Adrenal gland (tissue), 12 donors: Measurements from ENCODE around the gene DOCK3. TPM values are rescaled to one million over a fixed set of nuclear protein-coding genes. Genes with fewer than 3 reads are reported as not detected.

ENCODE experiments used
- DNase-seq, 7 donors: peaks; one replicate each; pipeline ENCODE4 v3.0.0-alpha.2; 2019 to 2020
- H3K27ac ChIP-seq, 5 donors: fragments of 200-600 bp; sonication (generic) in 4 of 5; 1 replicate in 3 of 5; 2 replicates in 2 of 5; pipeline versions ENCODE4 v1.5.1 to v1.8.0; 2016 to 2020; ENCODE audit warnings: mild to moderate bottlenecking in 1 of 5
- H3K27me3 ChIP-seq: fragments of 200-600 bp; 2 replicates; pipeline ENCODE4 v1.8.0; 2021
- H3K36me3 ChIP-seq, 2 donors: fragments of 200-600 bp; replicated peaks in 1 of 2; 1 replicate in 1 of 2; 2 replicates in 1 of 2; pipeline versions ENCODE4 v1.5.1 to v1.8.0; 2018 to 2022
- H3K4me1 ChIP-seq, 2 donors: fragments of 200-600 bp; replicated peaks in 1 of 2; 1 replicate in 1 of 2; 2 replicates in 1 of 2; pipeline versions ENCODE4 v1.5.1 to v1.8.0; 2018 to 2021
- H3K4me3 ChIP-seq, 4 donors: fragments of 200-600 bp; sonication (generic) in 3 of 4; one replicate each; pipeline ENCODE4 v1.5.1; 2016 to 2018
- H3K9me3 ChIP-seq, 3 donors: fragments of 200-600 bp; sonication (generic) in 1 of 3; replicated peaks in 1 of 3; 1 replicate in 2 of 3; 2 replicates in 1 of 3; pipeline versions ENCODE4 v1.5.1 to v1.8.0; 2016 to 2021
- POLR2A ChIP-seq, 2 donors: fragments of 450-650 bp; IDR thresholded peaks; one replicate each; pipeline ENCODE4 v1.6.1; 2017; ENCODE audit warnings: antibody characterized with exemption in 2 of 2, mild to moderate bottlenecking in 2 of 2, moderate library complexity in 1 of 2
- WGBS, 4 donors: extraction: QIAGEN DNeasy Blood & Tissue Kit in 2 of 4; methylation state at CpG; one replicate each; pipeline versions ENCODE4 v1.1.5 to v1.1.7; 2013 to 2017; 5-methylcytosine and 5-hydroxymethylcytosine counted together
- intact Hi-C, 2 donors: fragments of 100-400 bp; cut with DNase I; formaldehyde crosslinking; loops; one replicate each; pipeline versions ENCODE4 v1.14.1 to v1.15.0; 2022 to 2023
- polyA plus RNA-seq, 3 donors: library from polyadenylated mRNA; stranded (reverse); fragments of 200-250 nt in 2 of 3; fragments of 350-450 nt in 1 of 3; fragmentation: Illumina TruSeq in 1 of 3; extraction: RNeasy Lipid Tissue Mini Kit (QIAGEN cat#74804) in 1 of 3; gene quantifications; one replicate each; pipeline ENCODE4 v1.2.3, GENCODE V29; 2013 to 2014
- total RNA-seq, 9 donors: library from RNA; depleted of rRNA in 4 of 9; stranded (reverse); fragments of >200 nt in 4 of 9; fragments of 120-200 nt in 1 of 9; fragmentation: NEBNext Ultra II Directional in 1 of 9; extraction: Animal tissue kit (Norgen Biotek cat#: 25700) in 1 of 9; gene quantifications; one replicate each; pipeline versions ENCODE4 v1.1.0 to v1.2.4, GENCODE V29; 2013 to 2023
- TF ChIP-seq, protein P1 (sequence below), 6 experiments: fragments of 450-650 bp in 4 of 6; fragments of 200-600 bp in 2 of 6; sonication (generic) in 1 of 6; IDR thresholded peaks; 1 replicate in 5 of 6; 2 replicates in 1 of 6; pipeline versions ENCODE4 v1.5.1 to v1.8.0; 2016 to 2021; ENCODE audit warnings: antibody characterized with exemption in 6 of 6, mild to moderate bottlenecking in 2 of 6, moderate library complexity in 1 of 6
- donor health status: healthy with polysubstance abuse.
- donor health status: Bipolar disorder and iron deficiency.
- donor health status: DM: yes; HTN: yes; CAD: no.
- donor health status: DM: no; HTN: no; CAD: no.
- donor health status: DM: no; HTN: no; CAD: no.
- donor health status: DM: yes; HTN: yes; CAD: no.

The DOCK3 gene
- total and polyA plus RNA-seq, 12 donors: 0.72 to 8.6 (median 2.9) TPM

GRCh38 chr3:50848308-50848707 lies 173.6 kb downstream of the DOCK3 start:
- H3K4me3 ChIP-seq: no peak overlapping the region
- H3K4me1 ChIP-seq: no peaks in the 10 kb centered on the region
- 94 to 99% (median 98%) methylated on average over 5 of the region's 5 CpGs for WGBS, 4 donors
- H3K27me3 ChIP-seq: no peaks in the 10 kb centered on the region
- H3K36me3 ChIP-seq: no peaks in the 10 kb centered on the region
- no peaks in the 10 kb centered on the region for H3K9me3 ChIP-seq
- TF ChIP-seq, protein P1, sequence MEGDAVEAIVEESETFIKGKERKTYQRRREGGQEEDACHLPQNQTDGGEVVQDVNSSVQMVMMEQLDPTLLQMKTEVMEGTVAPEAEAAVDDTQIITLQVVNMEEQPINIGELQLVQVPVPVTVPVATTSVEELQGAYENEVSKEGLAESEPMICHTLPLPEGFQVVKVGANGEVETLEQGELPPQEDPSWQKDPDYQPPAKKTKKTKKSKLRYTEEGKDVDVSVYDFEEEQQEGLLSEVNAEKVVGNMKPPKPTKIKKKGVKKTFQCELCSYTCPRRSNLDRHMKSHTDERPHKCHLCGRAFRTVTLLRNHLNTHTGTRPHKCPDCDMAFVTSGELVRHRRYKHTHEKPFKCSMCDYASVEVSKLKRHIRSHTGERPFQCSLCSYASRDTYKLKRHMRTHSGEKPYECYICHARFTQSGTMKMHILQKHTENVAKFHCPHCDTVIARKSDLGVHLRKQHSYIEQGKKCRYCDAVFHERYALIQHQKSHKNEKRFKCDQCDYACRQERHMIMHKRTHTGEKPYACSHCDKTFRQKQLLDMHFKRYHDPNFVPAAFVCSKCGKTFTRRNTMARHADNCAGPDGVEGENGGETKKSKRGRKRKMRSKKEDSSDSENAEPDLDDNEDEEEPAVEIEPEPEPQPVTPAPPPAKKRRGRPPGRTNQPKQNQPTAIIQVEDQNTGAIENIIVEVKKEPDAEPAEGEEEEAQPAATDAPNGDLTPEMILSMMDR (IDR thresholded peaks at IDR 0.05): no peak
- no peak for TF ChIP-seq POLR2A (IDR thresholded peaks at IDR 0.05)
- DNase-seq: no peak
- intact Hi-C loops: no loop called here
- no peak overlapping the region for H3K27ac ChIP-seq

DNA sequence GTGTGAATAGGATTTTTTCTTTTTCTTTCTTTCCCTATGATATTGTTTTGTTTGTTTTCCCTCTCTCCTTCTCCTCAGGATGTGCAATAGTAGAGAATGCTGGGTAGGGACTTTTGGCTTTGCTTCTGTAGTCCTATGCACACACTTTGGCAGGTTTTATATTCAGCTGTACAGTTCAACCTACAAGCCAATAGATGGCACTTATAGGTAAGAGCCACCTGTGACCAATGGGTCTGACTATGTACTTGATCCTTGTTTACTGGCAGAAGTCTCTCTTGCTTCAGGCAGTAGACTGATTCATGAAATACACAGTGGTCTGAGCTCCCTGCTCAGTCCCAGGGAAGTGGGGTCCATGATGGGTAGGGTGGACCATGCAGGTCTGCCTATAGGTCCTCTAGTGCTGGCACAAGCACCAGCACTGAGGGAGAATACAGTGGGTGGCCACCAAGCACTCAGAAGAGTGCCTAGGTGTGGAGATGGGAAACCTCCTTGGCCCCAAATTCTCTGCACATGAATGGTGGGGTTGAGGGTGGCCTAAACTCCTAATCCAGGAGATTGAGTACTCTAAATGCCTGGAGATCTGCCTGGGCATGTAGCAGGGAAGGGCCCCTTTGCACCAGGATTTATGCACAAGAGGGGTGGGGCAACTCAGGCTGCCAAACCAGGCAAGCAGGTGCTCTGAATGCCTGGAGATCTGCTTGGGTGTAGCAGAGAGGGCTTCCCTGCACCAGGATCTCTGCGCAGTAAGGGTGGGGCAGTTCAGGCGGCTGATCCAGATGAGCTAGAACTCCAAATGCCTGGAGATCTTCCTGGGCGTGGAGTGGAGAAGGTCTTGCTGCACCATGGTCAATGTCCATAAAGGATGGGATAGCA lies 176.1 kb downstream of the DOCK3 start:
- Histone ChIP-seq H3K4me3 (no peak overlapping the region), H3K27me3 (no peaks in the 10 kb centered on the region), H3K9me3 (peaks cover 0 to 4% (median 0%) of the 10 kb centered on the region in 3 donors), H3K36me3 (no peaks in the 10 kb centered on the region), H3K27ac (no peak overlapping the region), H3K4me1 (no peaks in the 10 kb centered on the region)
- TF ChIP-seq POLR2A (IDR thresholded peaks at IDR 0.05): no peak
- TF ChIP-seq, protein P1 (IDR thresholded peaks at IDR 0.05): no peak
- intact Hi-C loops: no loop called here
- WGBS, 4 donors: 71 to 100% (median 93%) methylated on average over 1 to 3 of the region's 3 CpGs
- no peak for DNase-seq

DNA sequence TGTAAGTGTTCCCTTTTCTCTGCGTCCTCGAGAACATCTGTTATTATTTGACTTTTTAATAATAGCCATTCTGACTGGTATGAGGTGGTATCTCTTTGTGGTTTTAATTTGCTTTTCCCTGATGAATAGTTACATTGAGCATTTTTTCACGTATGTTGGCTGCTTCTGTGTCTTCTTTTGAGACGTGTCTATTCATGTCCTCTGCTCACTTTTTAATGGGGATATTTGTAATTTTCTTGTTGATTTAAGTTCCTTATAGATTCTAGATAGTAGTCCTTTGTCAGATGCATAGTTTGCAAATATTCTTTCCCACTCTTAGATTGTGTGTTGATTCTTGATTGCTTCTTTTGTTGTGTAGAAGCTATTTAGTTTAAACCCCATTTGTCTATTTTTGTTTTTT lies 179.2 kb downstream of the DOCK3 start:
- intact Hi-C loops: no loop called here
- no peaks in the 10 kb centered on the region for H3K36me3 ChIP-seq
- no peaks in the 10 kb centered on the region for H3K4me1 ChIP-seq
- H3K27ac ChIP-seq: no peak overlapping the region
- H3K27me3 ChIP-seq: no peaks in the 10 kb centered on the region
- peaks cover 0 to 4% (median 0%) of the 10 kb centered on the region in 3 donors for H3K9me3 ChIP-seq
- no peak for DNase-seq
- H3K4me3 ChIP-seq: no peak overlapping the region
- TF ChIP-seq, protein P1 (IDR thresholded peaks at IDR 0.05): no peak
- no peak for TF ChIP-seq POLR2A (IDR thresholded peaks at IDR 0.05)
- WGBS, 4 donors: 81 to 88% (median 83%) methylated on average over 4 of the region's 4 CpGs

- H3K36me3 ChIP-seq: no peaks in the 10 kb centered on the region
- no peak for DNase-seq
- intact Hi-C loops: no loop called here
- TF ChIP-seq, protein P1 (IDR thresholded peaks at IDR 0.05): no peak
- TF ChIP-seq POLR2A (IDR thresholded peaks at IDR 0.05): no peak
- H3K4me1 ChIP-seq: no peaks in the 10 kb centered on the region
- H3K4me3 ChIP-seq: no peak overlapping the region
- 83 to 89% (median 87%) methylated on average over 3 of the region's 3 CpGs for WGBS, 4 donors
- no peaks in the 10 kb centered on the region for H3K27me3 ChIP-seq
- H3K27ac ChIP-seq: no peak overlapping the region
- H3K9me3 ChIP-seq: no peaks in the 10 kb centered on the region
Observed at GRCh38 chr3:50862221-50862620, 187.5 kb downstream of the DOCK3 start.
